Middle frontal gyrus (tissue), 1 donor: Measurements from ENCODE around the gene CYP2C9.

Experiments
- DNase-seq: peaks from one replicate; pipeline ENCODE4 v3.0.0-alpha.2; 2015; ENCODE audit warnings: low spot score; ENCODE audit errors: extremely low spot score

The CYP2C9 gene

DNA sequence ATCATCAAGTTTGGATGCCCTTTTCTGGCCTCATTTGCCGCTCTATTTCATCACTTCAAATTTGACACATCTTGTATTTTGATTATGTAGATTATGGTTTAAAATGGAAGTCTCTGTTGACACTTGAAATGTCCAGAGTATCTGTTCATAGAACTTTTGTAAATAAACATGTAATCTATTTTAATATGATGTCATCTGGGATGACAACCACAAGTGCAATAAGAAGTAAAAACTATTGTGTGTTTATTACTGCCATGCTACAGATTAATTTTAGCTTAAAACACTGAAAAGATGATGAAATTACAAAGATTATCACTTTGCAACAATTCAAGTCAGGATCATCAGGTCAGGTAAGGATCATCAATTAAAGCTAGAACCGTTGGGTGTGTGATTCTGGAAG, 100.8 kb downstream of the CYP2C9 start:
- DNase-seq, result no peak
